ENCODE data around the gene SLC35E1.

DNA sequence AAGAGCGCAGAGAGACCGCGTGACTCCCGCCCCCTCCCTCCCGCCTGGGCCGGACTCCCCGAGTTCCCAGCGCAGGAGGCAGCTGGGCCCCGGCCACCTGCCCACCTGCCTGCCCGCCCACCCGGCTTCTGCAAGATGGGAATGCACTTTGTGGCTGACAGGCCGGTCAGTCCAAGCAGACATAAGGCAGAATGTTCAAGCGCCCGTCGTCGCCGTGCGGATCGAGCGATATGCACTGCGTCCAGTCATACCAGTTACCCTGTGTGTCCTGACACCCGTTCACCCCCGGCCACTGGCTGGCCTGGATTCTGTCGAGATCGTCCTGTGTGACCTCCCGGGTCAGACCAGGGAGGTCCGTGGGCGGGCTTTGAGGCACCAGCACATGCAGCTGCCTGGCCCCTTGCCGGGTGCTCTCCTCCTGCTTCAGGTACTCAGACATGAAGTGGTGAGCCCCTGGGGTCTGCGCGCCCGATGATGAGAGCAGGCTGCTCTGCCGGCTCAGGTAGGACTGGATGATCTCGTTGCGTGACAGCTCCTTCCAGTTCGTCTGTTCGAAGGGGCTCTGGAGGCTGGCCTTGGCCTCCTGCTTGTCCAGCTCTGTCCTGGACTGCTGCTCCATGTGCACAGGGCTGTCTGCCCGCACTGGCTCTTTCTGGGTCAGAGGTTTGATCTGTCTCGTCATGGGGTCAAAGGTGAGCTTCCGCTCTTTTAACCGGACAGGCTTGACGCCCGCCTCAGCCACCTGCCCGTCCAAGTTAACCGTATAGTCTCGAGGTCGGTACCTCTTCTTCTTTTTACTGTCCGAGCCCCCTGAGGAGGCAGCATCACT, 3.9 kb upstream of the SLC35E1 start:
- TF ChIP-seq CTCF (IDR thresholded peaks at IDR 0.05; ENCODE audit: low read depth, low read length) (no peak), EZH2phosphoT487 (IDR thresholded peaks at IDR 0.05; ENCODE audit: low read depth) (no peak)

Measured in OCI-LY3 (cell line).